HG03060 (cell line): Measurements from ENCODE around the gene KLHDC4.

Experiments used
- ATAC-seq: cut with Tn5 transposase; IDR thresholded peaks from one replicate; pipeline ENCODE4 v1.9.1; 2021; ENCODE audit warnings: low read depth, moderate number of reproducible peaks; ENCODE audit not compliant: unreplicated experiment

KLHDC4 gene

GRCh38 chr16:87666919-87667318 lies 98.9 kb downstream of the KLHDC4 start:
- no peak for ATAC-seq

- ATAC-seq: no peak
Observed at GRCh38 chr16:87665193-87665592, 100.6 kb downstream of the KLHDC4 start.

- ATAC-seq: no peak
Observed at GRCh38 chr16:87664792-87665191, 101.0 kb downstream of the KLHDC4 start.

GRCh38 chr16:87662254-87663204 lies 103.3 kb downstream of the KLHDC4 start:
- ATAC-seq: no peak

- no peak for ATAC-seq
Observed at GRCh38 chr16:87661561-87661960, 104.2 kb downstream of the KLHDC4 start.

- ATAC-seq: no peak
Observed at GRCh38 chr16:87658564-87659225, 107.1 kb downstream of the KLHDC4 start.
